ENCODE results near the gene CYB5A.
"Not testable (repeated sequence)": the region's sequence is repeated elsewhere in the genome, so short reads cannot be mapped to it uniquely, and the experiment has no call there.

CYB5A gene

DNA sequence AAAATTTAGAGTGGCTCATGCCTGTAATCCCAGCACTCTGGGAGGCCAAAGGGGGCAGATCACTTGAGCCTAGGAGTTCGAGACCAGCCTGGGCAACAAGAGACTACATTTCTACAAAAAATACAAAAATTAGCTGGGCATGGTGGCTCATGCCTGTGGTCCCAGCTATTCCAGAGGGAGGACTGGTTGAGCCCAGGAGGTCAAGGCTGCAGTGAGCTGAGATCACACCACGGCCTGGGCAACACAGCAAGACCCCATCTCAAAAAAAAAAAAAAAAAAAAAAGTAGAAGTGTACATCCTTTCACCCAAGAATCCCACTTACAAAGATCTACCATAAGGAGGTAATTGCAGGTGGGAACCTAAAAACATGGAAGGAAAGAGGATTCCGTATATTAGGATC, 6.2 kb downstream of the CYB5A start:
- H3K9me3 ChIP-seq (ENCODE audit: control insufficient read depth, insufficient read depth, low read length); H3K27me3 ChIP-seq (ENCODE audit: control insufficient read depth, insufficient read depth, low read length); H3K4me3 ChIP-seq (ENCODE audit: low read depth, low read length); H3K27ac ChIP-seq (ENCODE audit: low read depth, low read length); H3K36me3 ChIP-seq (ENCODE audit: control insufficient read depth, insufficient read depth, low read length); H3K9ac ChIP-seq (ENCODE audit: low read depth, low read length): not testable (repeated sequence)
- peaks cover 68% of the 10 kb centered on the region for H3K4me1 ChIP-seq (ENCODE audit: control insufficient read depth, insufficient read depth, low read length)

DNA sequence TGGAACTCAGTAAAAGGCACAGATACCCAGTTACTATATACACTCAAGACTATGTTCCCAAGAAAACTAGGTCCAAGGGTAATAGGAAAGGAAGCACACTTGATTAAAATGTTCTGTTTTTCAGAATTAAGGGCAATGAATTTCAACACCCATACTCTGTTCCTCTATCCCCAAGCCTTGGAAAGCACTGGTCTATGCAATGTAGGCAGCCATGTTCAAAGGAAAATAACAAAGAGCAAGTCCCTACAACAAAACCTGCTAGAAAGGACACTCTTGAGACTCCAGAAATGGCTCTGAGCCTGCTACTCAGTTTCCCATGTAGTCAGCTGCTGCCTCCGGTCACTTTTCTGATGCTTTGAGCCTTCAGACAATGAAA, 6.8 kb downstream of the CYB5A start:
- Histone ChIP-seq H3K4me1 (ENCODE audit: control insufficient read depth, insufficient read depth, low read length) (peaks cover 69% of the 10 kb centered on the region), H3K27ac (ENCODE audit: low read depth, low read length) (no peak overlapping the region), H3K9ac (ENCODE audit: low read depth, low read length) (no peak overlapping the region), H3K9me3 (ENCODE audit: control insufficient read depth, insufficient read depth, low read length) (no peaks in the 10 kb centered on the region), H3K36me3 (ENCODE audit: control insufficient read depth, insufficient read depth, low read length) (no peaks in the 10 kb centered on the region), H3K27me3 (ENCODE audit: control insufficient read depth, insufficient read depth, low read length) (no peaks in the 10 kb centered on the region), H3K4me3 (ENCODE audit: low read depth, low read length) (no peak overlapping the region)

DNA sequence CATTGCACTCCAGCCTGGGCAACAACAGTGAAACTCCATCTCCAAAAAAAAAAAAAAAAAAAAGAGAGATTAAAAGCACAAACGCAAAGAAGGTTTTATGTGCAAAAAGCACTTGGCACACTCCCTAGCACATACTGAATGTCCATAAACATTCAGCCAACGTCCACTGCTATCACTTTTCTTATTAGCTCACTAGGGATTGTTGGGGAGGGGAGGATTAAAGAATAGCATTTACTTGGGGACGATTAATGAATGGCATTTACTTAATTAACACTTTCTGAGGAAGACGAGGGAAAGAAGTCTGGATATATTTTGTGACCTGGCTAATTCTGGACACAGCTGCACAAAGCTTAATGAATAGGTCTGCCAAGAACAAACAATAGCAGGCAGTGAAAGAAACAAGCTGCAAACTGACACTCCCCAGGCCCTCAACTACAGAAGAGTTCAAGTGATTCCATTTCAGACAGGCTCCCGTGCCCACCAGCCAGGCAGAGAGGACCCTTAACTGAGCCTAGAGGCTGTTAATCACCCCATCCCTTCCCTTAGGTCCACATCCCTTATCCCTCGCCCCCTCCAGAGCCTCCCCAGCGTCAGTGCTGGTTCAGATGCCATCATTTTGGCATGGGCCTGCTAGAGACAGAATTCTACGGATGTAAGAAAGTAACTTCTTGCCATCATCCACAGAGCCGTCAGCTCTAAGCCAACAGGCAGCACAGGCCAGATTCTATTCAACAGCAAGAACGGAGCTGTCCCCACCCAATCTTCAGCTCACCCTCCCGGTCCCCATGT, 7.4 kb downstream of the CYB5A start:
- H3K27ac ChIP-seq (ENCODE audit: low read depth, low read length): no peak overlapping the region
- H3K27me3 ChIP-seq (ENCODE audit: control insufficient read depth, insufficient read depth, low read length): no peaks in the 10 kb centered on the region
- H3K9me3 ChIP-seq (ENCODE audit: control insufficient read depth, insufficient read depth, low read length): no peaks in the 10 kb centered on the region
- no peak overlapping the region for H3K9ac ChIP-seq (ENCODE audit: low read depth, low read length)
- H3K4me1 ChIP-seq (ENCODE audit: control insufficient read depth, insufficient read depth, low read length): peaks cover 69% of the 10 kb centered on the region
- no peaks in the 10 kb centered on the region for H3K36me3 ChIP-seq (ENCODE audit: control insufficient read depth, insufficient read depth, low read length)
- no peak overlapping the region for H3K4me3 ChIP-seq (ENCODE audit: low read depth, low read length)

DNA sequence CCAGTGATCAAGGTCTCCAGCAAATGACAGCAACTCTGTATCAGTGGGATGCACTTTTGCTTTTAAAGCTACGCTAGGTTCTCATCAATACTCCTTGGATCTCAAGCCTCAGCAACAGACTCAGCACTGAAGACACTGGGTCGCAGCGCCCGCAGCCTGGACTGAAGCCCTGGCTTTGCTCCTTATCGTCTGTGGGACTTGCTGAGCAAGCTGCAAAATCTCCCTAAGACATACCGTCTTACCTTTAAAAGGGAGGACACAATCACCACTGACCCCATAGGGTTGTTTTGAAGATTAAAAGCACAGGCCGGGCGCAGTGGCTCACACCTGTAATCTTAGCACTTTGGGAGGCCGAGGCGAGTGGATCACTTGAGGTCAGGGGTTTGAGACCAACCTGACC, 8.1 kb downstream of the CYB5A start:
- H3K4me3 ChIP-seq (ENCODE audit: low read depth, low read length): no peak overlapping the region

DNA sequence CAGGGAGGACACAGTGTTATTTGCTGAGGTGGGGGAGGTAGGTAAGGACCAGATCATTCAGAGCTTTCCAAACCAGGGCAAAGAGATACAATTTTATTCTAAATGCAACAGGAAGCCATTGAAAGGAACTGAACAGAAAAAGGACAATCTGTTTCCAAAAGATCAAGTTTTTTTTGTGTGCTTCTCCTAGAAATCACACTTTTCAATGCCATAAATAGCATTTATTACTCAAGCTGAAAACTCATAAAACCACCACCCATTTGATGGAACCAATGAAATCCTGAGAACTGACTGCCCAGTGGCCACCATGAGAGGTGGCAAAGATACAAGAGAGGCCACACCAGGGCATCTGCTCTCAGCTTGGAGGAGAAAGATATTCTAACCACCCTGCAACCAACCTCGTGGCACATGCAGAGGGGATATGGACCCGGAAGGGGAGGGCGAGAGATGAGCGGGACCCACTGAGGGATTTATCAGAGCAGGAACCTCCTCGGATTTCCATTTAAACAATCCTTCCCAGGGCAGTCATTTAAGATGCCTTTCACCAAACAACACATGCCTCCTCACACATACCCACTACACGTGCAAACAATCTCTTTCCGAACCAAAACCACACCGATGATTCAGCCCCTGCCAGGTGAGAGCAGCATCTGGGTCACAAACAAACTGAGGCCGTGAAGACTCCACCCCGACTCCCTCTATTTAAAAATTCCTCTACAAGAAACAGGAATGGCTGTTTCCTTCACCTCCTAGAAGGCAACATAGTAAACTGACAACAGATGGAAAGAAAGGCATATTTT, 8.8 kb downstream of the CYB5A start:
- Histone ChIP-seq H3K27me3 (ENCODE audit: control insufficient read depth, insufficient read depth, low read length) (no peaks in the 10 kb centered on the region), H3K4me3 (ENCODE audit: low read depth, low read length) (peak overlapping the region; percentile 28), H3K9ac (ENCODE audit: low read depth, low read length) (no peak overlapping the region), H3K9me3 (ENCODE audit: control insufficient read depth, insufficient read depth, low read length) (no peaks in the 10 kb centered on the region), H3K36me3 (ENCODE audit: control insufficient read depth, insufficient read depth, low read length) (no peaks in the 10 kb centered on the region), H3K4me1 (ENCODE audit: control insufficient read depth, insufficient read depth, low read length) (peaks cover 56% of the 10 kb centered on the region), H3K27ac (ENCODE audit: low read depth, low read length) (peak overlapping the region; percentile 82)

More for the DNA sequence above, 8.1 kb downstream of the CYB5A start:
- Histone ChIP-seq H3K9ac (ENCODE audit: low read depth, low read length) (no peak overlapping the region), H3K27me3 (ENCODE audit: control insufficient read depth, insufficient read depth, low read length) (no peaks in the 10 kb centered on the region), H3K27ac (ENCODE audit: low read depth, low read length) (peak overlapping the region; percentile 82), H3K9me3 (ENCODE audit: control insufficient read depth, insufficient read depth, low read length) (no peaks in the 10 kb centered on the region), H3K4me1 (ENCODE audit: control insufficient read depth, insufficient read depth, low read length) (peaks cover 63% of the 10 kb centered on the region), H3K36me3 (ENCODE audit: control insufficient read depth, insufficient read depth, low read length) (no peaks in the 10 kb centered on the region)

DNA sequence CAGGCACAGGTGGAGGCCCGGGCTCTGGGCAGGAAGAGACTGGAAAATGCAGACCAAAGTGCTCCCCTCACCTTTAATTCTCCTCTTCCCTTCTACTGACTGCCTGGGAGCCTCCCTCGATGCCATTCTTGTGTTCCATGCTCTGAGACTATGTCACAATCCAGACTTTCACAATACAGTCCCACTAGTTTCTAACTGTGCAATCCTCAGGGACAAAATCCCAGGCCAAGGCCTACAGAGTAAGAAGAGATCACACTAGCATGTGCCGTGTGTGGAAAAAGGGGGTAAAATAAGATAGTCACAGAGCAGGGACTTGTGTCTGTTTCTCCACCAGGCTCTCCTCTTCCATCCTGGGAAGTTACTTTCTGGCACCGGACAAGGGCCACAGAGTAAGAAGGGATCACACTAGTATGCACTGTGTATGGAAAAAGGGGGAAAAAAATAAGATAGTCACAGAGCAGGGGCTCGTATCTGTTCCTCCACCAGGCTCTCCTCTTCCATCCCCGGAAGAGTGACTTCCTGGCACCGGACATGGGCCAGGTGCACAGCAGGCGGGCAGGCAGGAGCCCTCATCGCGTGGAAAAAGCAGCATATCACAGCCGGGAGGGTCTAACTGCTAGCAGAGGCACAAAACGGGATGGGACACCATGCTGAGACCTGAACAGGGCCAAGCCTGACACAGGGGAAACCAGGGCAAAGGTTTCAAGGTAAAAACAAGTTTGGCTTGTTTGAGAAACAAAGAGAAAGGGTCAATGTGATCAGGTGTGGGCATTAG, 9.6 kb downstream of the CYB5A start:
- Histone ChIP-seq H3K36me3 (ENCODE audit: control insufficient read depth, insufficient read depth, low read length) (peaks cover 6% of the 10 kb centered on the region; the same call in 1 of the 2 replicates), H3K27ac (ENCODE audit: low read depth, low read length) (peak overlapping the region; percentile 77), H3K27me3 (ENCODE audit: control insufficient read depth, insufficient read depth, low read length) (no peaks in the 10 kb centered on the region), H3K4me3 (ENCODE audit: low read depth, low read length) (peak overlapping the region; percentile 28; the same call in 1 of the 2 replicates), H3K4me1 (ENCODE audit: control insufficient read depth, insufficient read depth, low read length) (peaks cover 48% of the 10 kb centered on the region), H3K9ac (ENCODE audit: low read depth, low read length) (peak overlapping the region; percentile 34; the same call in 1 of the 2 replicates), H3K9me3 (ENCODE audit: control insufficient read depth, insufficient read depth, low read length) (no peaks in the 10 kb centered on the region)

DNA sequence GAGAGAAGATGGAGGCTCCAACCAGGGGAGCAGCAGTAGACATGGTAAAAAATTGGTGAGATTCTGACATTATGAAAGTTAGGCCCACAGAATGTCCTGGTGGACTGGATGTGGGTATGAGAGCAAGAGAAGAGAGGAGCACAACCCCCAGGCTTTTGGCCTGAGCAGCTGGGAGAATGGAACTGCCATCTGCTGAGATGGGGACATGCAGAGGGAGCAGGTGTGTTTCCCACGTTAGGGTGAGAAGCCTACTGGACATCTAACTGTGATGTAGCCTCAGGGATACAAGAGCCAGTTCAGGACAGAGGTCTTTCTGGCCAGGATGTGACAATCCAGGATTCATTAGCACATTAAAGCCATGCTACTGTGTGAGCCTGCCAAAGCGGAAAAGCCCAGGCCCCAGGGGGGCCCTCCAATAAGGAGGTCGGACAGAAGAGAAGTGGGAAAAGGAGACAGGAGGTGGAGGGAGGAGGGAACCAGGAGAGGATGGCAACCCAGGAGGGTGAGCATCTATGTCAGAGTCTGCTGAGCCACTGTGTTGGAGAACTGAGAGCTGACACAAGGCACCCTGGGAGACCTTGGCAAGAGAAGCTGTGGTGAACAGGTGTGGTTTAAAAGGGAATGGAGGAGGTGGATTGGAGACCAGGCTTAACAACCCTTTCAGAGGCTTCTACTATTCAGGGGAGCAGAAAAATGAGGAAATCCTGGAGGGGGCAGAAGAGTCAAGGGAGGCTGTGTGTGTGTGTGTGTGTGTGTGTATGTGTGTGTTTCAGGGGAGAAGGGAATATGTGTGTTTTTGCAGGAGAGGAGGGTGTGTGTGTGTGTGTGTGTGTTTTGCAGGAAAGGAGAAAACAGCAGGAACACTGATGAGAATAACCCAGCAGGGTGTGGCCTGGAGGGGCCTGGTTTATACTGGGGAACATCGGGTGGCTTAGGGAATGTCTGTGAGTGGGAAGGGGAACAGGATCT, 10.5 kb downstream of the CYB5A start:
- Histone ChIP-seq H3K4me3 (ENCODE audit: low read depth, low read length) (no peak overlapping the region), H3K9ac (ENCODE audit: low read depth, low read length) (peak overlapping the region; percentile 34; the same call in 1 of the 2 replicates), H3K27ac (ENCODE audit: low read depth, low read length) (peak overlapping the region; percentile 77)

DNA sequence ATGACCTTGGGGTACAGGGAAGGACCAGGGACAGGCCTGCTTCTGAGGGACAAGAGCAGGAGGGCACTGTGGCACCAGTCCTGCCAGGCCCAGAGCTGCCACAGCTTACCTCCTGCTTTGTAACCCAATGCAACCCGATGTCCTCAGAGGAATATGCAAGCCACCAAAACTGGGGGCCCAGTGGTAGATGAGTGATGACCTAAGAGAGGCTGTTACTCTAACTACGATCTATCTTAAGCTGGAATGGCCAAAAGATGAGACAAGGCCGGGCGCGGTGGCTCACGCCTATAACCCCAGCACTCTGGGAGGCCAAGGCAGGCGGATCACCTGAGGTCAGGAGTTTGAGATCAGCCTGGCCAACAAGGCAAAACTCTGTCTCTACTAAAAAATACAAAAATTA, 12.8 kb downstream of the CYB5A start:
- Histone ChIP-seq H3K36me3 (ENCODE audit: control insufficient read depth, insufficient read depth, low read length) (peaks cover 7% of the 10 kb centered on the region; the same call in 1 of the 2 replicates), H3K27me3 (ENCODE audit: control insufficient read depth, insufficient read depth, low read length) (no peaks in the 10 kb centered on the region), H3K9me3 (ENCODE audit: control insufficient read depth, insufficient read depth, low read length) (no peaks in the 10 kb centered on the region), H3K4me3 (ENCODE audit: low read depth, low read length) (no peak overlapping the region), H3K27ac (ENCODE audit: low read depth, low read length) (no peak overlapping the region), H3K4me1 (ENCODE audit: control insufficient read depth, insufficient read depth, low read length) (peaks cover 36% of the 10 kb centered on the region), H3K9ac (ENCODE audit: low read depth, low read length) (no peak overlapping the region)

More for the DNA sequence above, 10.5 kb downstream of the CYB5A start:
- H3K9me3 ChIP-seq (ENCODE audit: control insufficient read depth, insufficient read depth, low read length): no peaks in the 10 kb centered on the region
- peaks cover 7% of the 10 kb centered on the region; the same call in 1 of the 2 replicates for H3K36me3 ChIP-seq (ENCODE audit: control insufficient read depth, insufficient read depth, low read length)
- peaks cover 46% of the 10 kb centered on the region for H3K4me1 ChIP-seq (ENCODE audit: control insufficient read depth, insufficient read depth, low read length)
- no peaks in the 10 kb centered on the region for H3K27me3 ChIP-seq (ENCODE audit: control insufficient read depth, insufficient read depth, low read length)

DNA sequence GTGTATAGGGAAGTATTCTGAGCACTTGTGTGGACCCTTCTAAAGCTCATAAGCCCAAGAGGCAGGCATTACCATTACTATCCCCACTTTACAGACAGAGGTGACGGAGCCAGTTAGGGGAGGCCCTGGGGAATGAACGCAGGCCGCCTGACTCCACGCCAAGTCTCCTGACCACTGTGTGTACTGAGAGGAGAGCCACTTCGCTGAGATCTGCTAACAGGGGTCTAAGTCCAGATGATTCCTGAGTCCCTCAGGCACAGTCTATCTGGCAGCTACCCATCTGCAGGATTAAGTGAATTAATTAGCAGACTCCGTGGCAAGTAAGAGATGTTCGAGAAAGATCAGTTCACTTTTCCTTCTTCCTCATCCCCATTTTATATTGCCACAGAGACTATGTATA, 13.7 kb downstream of the CYB5A start:
- Histone ChIP-seq H3K27me3 (ENCODE audit: control insufficient read depth, insufficient read depth, low read length) (no peaks in the 10 kb centered on the region), H3K4me1 (ENCODE audit: control insufficient read depth, insufficient read depth, low read length) (peaks cover 35% of the 10 kb centered on the region), H3K9me3 (ENCODE audit: control insufficient read depth, insufficient read depth, low read length) (no peaks in the 10 kb centered on the region), H3K4me3 (ENCODE audit: low read depth, low read length) (no peak overlapping the region), H3K36me3 (ENCODE audit: control insufficient read depth, insufficient read depth, low read length) (peaks cover 7% of the 10 kb centered on the region; the same call in 1 of the 2 replicates), H3K9ac (ENCODE audit: low read depth, low read length) (no peak overlapping the region), H3K27ac (ENCODE audit: low read depth, low read length) (no peak overlapping the region)

DNA sequence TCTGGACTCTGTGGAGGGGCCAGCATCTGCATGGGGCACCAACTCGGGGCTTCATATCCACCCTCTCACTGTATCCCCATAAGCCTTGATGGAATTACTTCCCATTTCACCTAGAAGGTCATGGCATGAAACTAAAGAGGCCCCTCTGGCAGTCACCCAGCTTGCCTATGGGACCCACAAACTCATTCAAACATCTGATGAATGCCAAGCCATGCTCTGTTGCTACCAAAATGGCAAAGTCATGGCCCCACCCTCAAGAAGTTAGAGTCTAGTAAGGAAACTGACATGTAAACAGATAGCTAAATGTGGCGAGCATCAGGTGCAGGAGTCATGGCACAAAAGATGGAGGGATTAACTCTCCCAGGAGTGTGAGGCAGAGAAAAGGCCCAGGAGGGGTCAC, 14.5 kb downstream of the CYB5A start:
- H3K36me3 ChIP-seq (ENCODE audit: control insufficient read depth, insufficient read depth, low read length): peaks cover 7% of the 10 kb centered on the region; the same call in 1 of the 2 replicates
- no peak overlapping the region for H3K9ac ChIP-seq (ENCODE audit: low read depth, low read length)
- no peaks in the 10 kb centered on the region for H3K9me3 ChIP-seq (ENCODE audit: control insufficient read depth, insufficient read depth, low read length)
- no peak overlapping the region for H3K27ac ChIP-seq (ENCODE audit: low read depth, low read length)
- H3K4me1 ChIP-seq (ENCODE audit: control insufficient read depth, insufficient read depth, low read length): peaks cover 27% of the 10 kb centered on the region
- no peak overlapping the region for H3K4me3 ChIP-seq (ENCODE audit: low read depth, low read length)
- H3K27me3 ChIP-seq (ENCODE audit: control insufficient read depth, insufficient read depth, low read length): no peaks in the 10 kb centered on the region

All from HUES48 (cell line).